HepG2 (cell line): Measurements from ENCODE around the gene ARHGEF7. TPM values are rescaled to one million over a fixed set of nuclear protein-coding genes. Genes with fewer than 3 reads are reported as not detected.

Source experiments
- ATAC-seq: fragments of 200-7000 bp; cut with Tn5 transposase; 3 replicates; pipeline ENCODE4 v1.9.1; 2020; ENCODE audit warnings: mild to moderate bottlenecking, moderate library complexity
- BruUV-seq: library from RNA; stranded (reverse); fragments of 400-500 nt; replicated peaks from 2 replicates; lab custom pipeline; 2021; lab: Mats Ljungman, UMichigan
- CTCF ChIA-PET: fragments of 300-600 bp; formaldehyde crosslinking; extraction: SDS; loops from one replicate; lab custom pipeline; 2021; ENCODE audit warnings: low total read pairs, inconsistent platforms, low intra/inter-chr PET ratio; lab: Yijun Ruan, JAX
- POLR2A ChIA-PET: fragments of 350-600 bp; sonication (Branson Sonifier 250); formaldehyde crosslinking; loops from one replicate; lab custom pipeline; 2020; ENCODE audit warnings: antibody characterized with exemption, inconsistent platforms; lab: Yijun Ruan, JAX
- DNase-seq: peaks from one replicate; pipeline ENCODE4 v3.0.0-alpha.2; 2015; ENCODE audit warnings: low spot score
- FAIRE-seq: peaks from 3 replicates; lab custom pipeline; 2011; peaks lifted over from hg19 to GRCh38; lab: Jason Lieb, UNC
- H2AFZ ChIP-seq: one replicate; pipeline ENCODE4 v1.6.1; 2011; ENCODE audit warnings: low read length, inconsistent platforms
- H3K27ac ChIP-seq: fragments of 300-600 bp; 3 replicates; pipeline ENCODE4 v1.8.0; 2011; ENCODE audit warnings: mixed run types, mild to moderate bottlenecking, mixed read lengths, low read length, inconsistent platforms; ENCODE audit not compliant: insufficient read depth; ENCODE audit errors: extremely low read length
- H3K27me3 ChIP-seq, 2 experiments: fragments of 200-600 bp in 1 of 2; 2 replicates in 1 of 2; 3 replicates in 1 of 2; pipeline versions ENCODE4 v1.6.0 to v1.8.0; 2011; ENCODE audit warnings: low read length in 2 of 2, mild to moderate bottlenecking in 2 of 2, moderate library complexity in 2 of 2, inconsistent platforms in 1 of 2; ENCODE audit not compliant: insufficient read depth in 2 of 2, control insufficient read depth in 1 of 2
- H3K36me3 ChIP-seq, 2 experiments: fragments of 200-600 bp in 1 of 2; replicated peaks in 1 of 2; 2 replicates in 1 of 2; 3 replicates in 1 of 2; pipeline versions ENCODE4 v1.5.1 to v1.8.0; 2011; ENCODE audit warnings: low read length in 2 of 2, inconsistent platforms in 1 of 2; ENCODE audit not compliant: insufficient read depth in 2 of 2, control insufficient read depth in 1 of 2
- H3K4me1 ChIP-seq: 2 replicates; pipeline ENCODE4 v1.5.1; 2012; ENCODE audit warnings: low read length, inconsistent platforms; ENCODE audit not compliant: insufficient read depth
- H3K4me2 ChIP-seq: 2 replicates; pipeline ENCODE4 v1.6.0; 2011; ENCODE audit warnings: low read depth, low read length, inconsistent platforms
- H3K4me3 ChIP-seq, 3 experiments: fragments of 200-600 bp in 1 of 3; sonication (generic), shearing (Covaris generic) in 1 of 3; replicated peaks in 1 of 3; 2 replicates each; pipeline ENCODE4 v1.5.1; 2011 to 2016; ENCODE audit warnings: low read length in 3 of 3, inconsistent platforms in 2 of 3, low read depth in 2 of 3, mild to moderate bottlenecking in 2 of 3, control low read depth in 1 of 3, mixed read lengths in 1 of 3; ENCODE audit not compliant: insufficient read depth in 1 of 3
- H3K79me2 ChIP-seq: one replicate; pipeline ENCODE4 v1.6.1; 2011; ENCODE audit warnings: low read length, inconsistent platforms; ENCODE audit not compliant: insufficient read depth
- H3K9ac ChIP-seq: 2 replicates; pipeline ENCODE4 v1.6.0; 2011; ENCODE audit warnings: mild to moderate bottlenecking, low read depth, low read length, inconsistent platforms; ENCODE audit not compliant: insufficient read depth
- H3K9me3 ChIP-seq: 2 replicates; pipeline ENCODE4 v1.5.1; 2012; ENCODE audit warnings: mild to moderate bottlenecking, low read length
- H4K20me1 ChIP-seq: 2 replicates; pipeline ENCODE4 v1.6.0; 2011; ENCODE audit warnings: inconsistent platforms, mild to moderate bottlenecking, low read length, moderate library complexity; ENCODE audit not compliant: insufficient read depth
- CEBPG ChIP-seq: IDR thresholded peaks from 2 replicates; pipeline ENCODE4 v1.6.1; 2016
- EED ChIP-seq: sonication (generic); formaldehyde crosslinking; IDR thresholded peaks from 2 replicates; pipeline ENCODE4 v1.5.0; 2020; ENCODE audit warnings: mild to moderate bottlenecking, missing genetic modification reagents
- GABPA ChIP-seq, 2 experiments: IDR thresholded peaks; 2 replicates each; pipeline ENCODE4 v1.6.1; 2011 to 2016; ENCODE audit warnings: low read depth in 2 of 2, low read length in 1 of 2, missing biosample characterization in 1 of 2, missing genetic modification characterization in 1 of 2
- HIC2 ChIP-seq: sonication (generic); formaldehyde crosslinking; IDR thresholded peaks from 2 replicates; pipeline ENCODE4 v1.9.0; 2022; ENCODE audit warnings: low read depth, missing genetic modification reagents
- HOXA7 ChIP-seq: sonication (generic); formaldehyde crosslinking; IDR thresholded peaks from 2 replicates; pipeline ENCODE4 v1.8.1; 2022; ENCODE audit warnings: mild to moderate bottlenecking, missing genetic modification reagents, moderate library complexity
- MNT ChIP-seq: fragments of 450-650 bp; IDR thresholded peaks from 2 replicates; pipeline ENCODE4 v1.6.1; 2016
- PAWR ChIP-seq: sonication (generic); formaldehyde crosslinking; IDR thresholded peaks from 2 replicates; pipeline ENCODE4 v1.4.0; 2020; ENCODE audit warnings: missing genetic modification reagents, mild to moderate bottlenecking, borderline replicate concordance
- SMC3 ChIP-seq: IDR thresholded peaks from 2 replicates; pipeline ENCODE4 v1.6.1; 2011; ENCODE audit warnings: low read length, improper control_type of control experiment
- SMYD3 ChIP-seq: sonication (generic); formaldehyde crosslinking; IDR thresholded peaks from 2 replicates; pipeline ENCODE4 v1.8.1; 2023; ENCODE audit warnings: mild to moderate bottlenecking, missing genetic modification reagents
- SNAPC5 ChIP-seq: sonication (generic); formaldehyde crosslinking; IDR thresholded peaks from 2 replicates; pipeline ENCODE4 v1.8.1; 2023; ENCODE audit warnings: mild to moderate bottlenecking, missing genetic modification reagents, borderline replicate concordance
- ZC3H4 ChIP-seq: sonication (generic); formaldehyde crosslinking; IDR thresholded peaks from 2 replicates; pipeline ENCODE4 v1.4.0; 2020; ENCODE audit warnings: missing genetic modification reagents, borderline replicate concordance
- ZNF577 ChIP-seq: sonication (generic); formaldehyde crosslinking; IDR thresholded peaks from 2 replicates; pipeline ENCODE4 v1.4.0; 2020; ENCODE audit warnings: mild to moderate bottlenecking, low read depth, missing genetic modification reagents, borderline replicate concordance
- ZSCAN21 ChIP-seq: sonication (generic); formaldehyde crosslinking; IDR thresholded peaks from 2 replicates; pipeline ENCODE4 v1.8.0; 2022; ENCODE audit warnings: mild to moderate bottlenecking, missing genetic modification reagents, moderate library complexity, borderline replicate concordance
- WGBS: methylation state at CpG from one replicate; pipeline ENCODE4 v1.1.6; 2017; ENCODE audit warnings: low lambda C conversion rate; 5-methylcytosine and 5-hydroxymethylcytosine counted together
- in situ Hi-C: cut with HindIII; loops from 2 replicates; pipeline ENCODE4 v1.10.0; 2017; ENCODE audit warnings: low pct_unique_long_range_greater_than_20kb; ENCODE audit not compliant: extremely low pct_ligation_motif_present
- intact Hi-C: fragments of 100-400 bp; cut with micrococcal nuclease; formaldehyde crosslinking; loops from one replicate; pipeline ENCODE4 v1.10.0; 2022; ENCODE audit not compliant: unreplicated experiment
- polyA plus RNA-seq, 8 experiments: library from polyadenylated mRNA; depleted of rRNA in 3 of 8; stranded (reverse) in 7 of 8; unstranded in 1 of 8; fragments of >200 nt; fragmentation: Illumina TruSeq in 4 of 8; extraction: Trizol in 4 of 8; gene quantifications; 2 replicates each; pipeline versions ENCODE4 v1.2.1 to v1.2.3, GENCODE V29; 2011 to 2016; ENCODE audit warnings: low read depth in 4 of 8, missing spikeins in 1 of 8, mixed read lengths in 1 of 8; ENCODE audit not compliant: insufficient read depth in 1 of 8
- total RNA-seq, 5 experiments: library from RNA; depleted of rRNA; stranded (reverse); fragments of >200 nt; fragmentation: Illumina TruSeq; extraction: Trizol; gene quantifications; 2 replicates each; pipeline ENCODE4 v1.2.3, GENCODE V29; 2016; ENCODE audit warnings: low read depth in 1 of 5
- TF ChIP-seq, protein P1 (sequence below): sonication (generic); formaldehyde crosslinking; IDR thresholded peaks from 2 replicates; pipeline ENCODE4 v1.5.0; 2020; ENCODE audit warnings: missing genetic modification reagents
- TF ChIP-seq, protein P2 (sequence below): sonication (generic); formaldehyde crosslinking; IDR thresholded peaks from 2 replicates; pipeline ENCODE4 v1.5.0; 2020; ENCODE audit warnings: missing genetic modification reagents
- TF ChIP-seq, protein P3 (sequence below): sonication (generic); formaldehyde crosslinking; IDR thresholded peaks from 2 replicates; pipeline ENCODE4 v1.4.0; 2020; ENCODE audit warnings: mild to moderate bottlenecking, low read depth, missing genetic modification reagents

The ARHGEF7 gene
- total and polyA plus RNA-seq, 2 of the 13 experiments (the other 11 are each of a cell fraction or from before 2014, with no cell fraction given), result 15.7 to 22.3 TPM

DNA sequence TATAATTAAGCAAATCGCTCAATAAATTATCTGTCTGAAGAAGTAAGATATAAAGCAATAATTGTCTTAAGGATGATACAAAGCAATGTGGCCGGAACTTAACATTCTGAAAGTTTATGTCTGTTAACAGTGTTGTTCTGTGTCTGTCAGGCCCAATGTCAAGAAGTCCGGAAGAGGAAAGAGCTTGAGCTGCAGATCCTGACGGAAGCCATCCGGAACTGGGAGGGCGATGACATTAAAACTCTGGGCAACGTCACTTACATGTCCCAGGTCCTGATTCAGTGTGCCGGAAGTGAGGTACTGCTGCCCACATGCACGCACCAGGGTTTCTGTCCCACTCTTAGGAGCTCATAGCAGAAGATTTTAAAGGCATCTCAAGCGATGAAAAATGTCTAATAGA, 160.3 kb downstream of the ARHGEF7 start (continued):
- TF ChIP-seq SNAPC5 (CRISPR knock-in tag) (no peak), EED (CRISPR knock-in tag) (no peak), ZSCAN21 (no peak), MNT (no peak)
- TF ChIP-seq, protein P1, sequence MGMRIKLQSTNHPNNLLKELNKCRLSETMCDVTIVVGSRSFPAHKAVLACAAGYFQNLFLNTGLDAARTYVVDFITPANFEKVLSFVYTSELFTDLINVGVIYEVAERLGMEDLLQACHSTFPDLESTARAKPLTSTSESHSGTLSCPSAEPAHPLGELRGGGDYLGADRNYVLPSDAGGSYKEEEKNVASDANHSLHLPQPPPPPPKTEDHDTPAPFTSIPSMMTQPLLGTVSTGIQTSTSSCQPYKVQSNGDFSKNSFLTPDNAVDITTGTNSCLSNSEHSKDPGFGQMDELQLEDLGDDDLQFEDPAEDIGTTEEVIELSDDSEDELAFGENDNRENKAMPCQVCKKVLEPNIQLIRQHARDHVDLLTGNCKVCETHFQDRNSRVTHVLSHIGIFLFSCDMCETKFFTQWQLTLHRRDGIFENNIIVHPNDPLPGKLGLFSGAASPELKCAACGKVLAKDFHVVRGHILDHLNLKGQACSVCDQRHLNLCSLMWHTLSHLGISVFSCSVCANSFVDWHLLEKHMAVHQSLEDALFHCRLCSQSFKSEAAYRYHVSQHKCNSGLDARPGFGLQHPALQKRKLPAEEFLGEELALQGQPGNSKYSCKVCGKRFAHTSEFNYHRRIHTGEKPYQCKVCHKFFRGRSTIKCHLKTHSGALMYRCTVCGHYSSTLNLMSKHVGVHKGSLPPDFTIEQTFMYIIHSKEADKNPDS, result no peak

GRCh38 chr13:111275995-111276618, 161.0 kb downstream of the ARHGEF7 start:
- Histone ChIP-seq H3K4me1 (no peaks in the 10 kb centered on the region), H2AFZ (no peak overlapping the region), H3K79me2 (no peaks in the 10 kb centered on the region), H3K36me3 (peaks cover 23 to 74% of the 10 kb centered on the region in 2 experiments), H3K4me3 (no peak overlapping the region), H4K20me1 (no peaks in the 10 kb centered on the region), H3K9ac (no peak overlapping the region), H3K4me2 (no peak overlapping the region), H3K9me3 (no peaks in the 10 kb centered on the region), H3K27me3 (no peaks in the 10 kb centered on the region), H3K27ac (no peak overlapping the region)
- in situ Hi-C loops, result no loop called here
- ChIA-PET CTCF (no interaction called here), POLR2A (no interaction called here)
- ATAC-seq (no peak), DNase-seq (no peak), FAIRE-seq (no peak)
- 97% methylated on average over 5 of the region's 5 CpGs for WGBS
- no TSS peak for BruUV-seq
- intact Hi-C loops, result no loop called here
- TF ChIP-seq HIC2 (CRISPR knock-in tag) (no peak), HOXA7 (CRISPR knock-in tag) (no peak), GABPA (IDR thresholded peaks at IDR 0.05; ENCODE audit: low read depth, low read length) (no peak), GABPA (CRISPR knock-in tag; IDR thresholded peaks at IDR 0.05; ENCODE audit: low read depth) (no peak), CEBPG (CRISPR knock-in tag) (no peak), ZNF577 (no peak), ZC3H4 (no peak), SMYD3 (CRISPR knock-in tag) (no peak), SMC3 (no peak), PAWR (no peak)
- TF ChIP-seq, protein P2, sequence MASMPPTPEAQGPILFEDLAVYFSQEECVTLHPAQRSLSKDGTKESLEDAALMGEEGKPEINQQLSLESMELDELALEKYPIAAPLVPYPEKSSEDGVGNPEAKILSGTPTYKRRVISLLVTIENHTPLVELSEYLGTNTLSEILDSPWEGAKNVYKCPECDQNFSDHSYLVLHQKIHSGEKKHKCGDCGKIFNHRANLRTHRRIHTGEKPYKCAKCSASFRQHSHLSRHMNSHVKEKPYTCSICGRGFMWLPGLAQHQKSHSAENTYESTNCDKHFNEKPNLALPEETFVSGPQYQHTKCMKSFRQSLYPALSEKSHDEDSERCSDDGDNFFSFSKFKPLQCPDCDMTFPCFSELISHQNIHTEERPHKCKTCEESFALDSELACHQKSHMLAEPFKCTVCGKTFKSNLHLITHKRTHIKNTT (CRISPR knock-in tag), result no peak
- TF ChIP-seq, protein P3, sequence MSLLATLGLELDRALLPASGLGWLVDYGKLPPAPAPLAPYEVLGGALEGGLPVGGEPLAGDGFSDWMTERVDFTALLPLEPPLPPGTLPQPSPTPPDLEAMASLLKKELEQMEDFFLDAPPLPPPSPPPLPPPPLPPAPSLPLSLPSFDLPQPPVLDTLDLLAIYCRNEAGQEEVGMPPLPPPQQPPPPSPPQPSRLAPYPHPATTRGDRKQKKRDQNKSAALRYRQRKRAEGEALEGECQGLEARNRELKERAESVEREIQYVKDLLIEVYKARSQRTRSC, result no peak
